Glutamatergic neuron (in vitro differentiated cells): ENCODE measurements around the gene TNFAIP3. TPM values are rescaled to one million over a fixed set of nuclear protein-coding genes. Genes with fewer than 3 reads are reported as not detected.

Experiments
- DNase-seq: peaks from one replicate; pipeline ENCODE4 v3.0.0; 2022
- H3K27ac Mint-ChIP-seq: one replicate; pipeline ENCODE4 v1.8.0; 2020; ENCODE audit warnings: mild to moderate bottlenecking, mixed read lengths, inconsistent platforms; ENCODE audit not compliant: unreplicated experiment
- H3K27me3 Mint-ChIP-seq: one replicate; pipeline ENCODE4 v1.8.0; 2020; ENCODE audit warnings: mild to moderate bottlenecking, moderate library complexity, mixed read lengths, inconsistent platforms; ENCODE audit not compliant: unreplicated experiment
- H3K36me3 Mint-ChIP-seq: one replicate; pipeline ENCODE4 v1.8.0; 2020; ENCODE audit warnings: mild to moderate bottlenecking, mixed read lengths, inconsistent platforms; ENCODE audit not compliant: unreplicated experiment
- H3K4me1 Mint-ChIP-seq: one replicate; pipeline ENCODE4 v1.8.0; 2020; ENCODE audit warnings: mild to moderate bottlenecking, low read depth, mixed read lengths, inconsistent platforms; ENCODE audit not compliant: unreplicated experiment
- H3K4me3 Mint-ChIP-seq: one replicate; pipeline ENCODE4 v1.8.0; 2020; ENCODE audit warnings: mild to moderate bottlenecking, mixed read lengths, inconsistent platforms; ENCODE audit not compliant: unreplicated experiment
- H3K9me3 Mint-ChIP-seq: one replicate; pipeline ENCODE4 v1.8.0; 2020; ENCODE audit warnings: mild to moderate bottlenecking, moderate library complexity, mixed read lengths, inconsistent platforms; ENCODE audit not compliant: unreplicated experiment
- total RNA-seq: library from RNA; stranded (reverse); fragmentation: NEBNext Ultra II Directional; extraction: Animal tissue kit (Norgen Biotek cat#: 25700); gene quantifications from one replicate; pipeline ENCODE4 v1.2.1, GENCODE V29; 2021; ENCODE audit not compliant: unreplicated experiment
- TF ChIP-seq, protein P1 (sequence below): fragments of 200-600 bp; sonication (generic); IDR thresholded peaks from one replicate; pipeline ENCODE4 v1.5.0; 2021; ENCODE audit not compliant: partially characterized antibody, unreplicated experiment

Gene TNFAIP3
- total RNA-seq, 1 donor from 2014 or later = 2.2 TPM

- no peaks in the 10 kb centered on the region for H3K36me3 Mint-ChIP-seq
- H3K27me3 Mint-ChIP-seq = no peaks in the 10 kb centered on the region
- no peak overlapping the region for H3K4me3 Mint-ChIP-seq
- H3K9me3 Mint-ChIP-seq = no peaks in the 10 kb centered on the region
- DNase-seq = no peak
- no peaks in the 10 kb centered on the region for H3K4me1 Mint-ChIP-seq
- no peak overlapping the region for H3K27ac Mint-ChIP-seq
- TF ChIP-seq, protein P1, sequence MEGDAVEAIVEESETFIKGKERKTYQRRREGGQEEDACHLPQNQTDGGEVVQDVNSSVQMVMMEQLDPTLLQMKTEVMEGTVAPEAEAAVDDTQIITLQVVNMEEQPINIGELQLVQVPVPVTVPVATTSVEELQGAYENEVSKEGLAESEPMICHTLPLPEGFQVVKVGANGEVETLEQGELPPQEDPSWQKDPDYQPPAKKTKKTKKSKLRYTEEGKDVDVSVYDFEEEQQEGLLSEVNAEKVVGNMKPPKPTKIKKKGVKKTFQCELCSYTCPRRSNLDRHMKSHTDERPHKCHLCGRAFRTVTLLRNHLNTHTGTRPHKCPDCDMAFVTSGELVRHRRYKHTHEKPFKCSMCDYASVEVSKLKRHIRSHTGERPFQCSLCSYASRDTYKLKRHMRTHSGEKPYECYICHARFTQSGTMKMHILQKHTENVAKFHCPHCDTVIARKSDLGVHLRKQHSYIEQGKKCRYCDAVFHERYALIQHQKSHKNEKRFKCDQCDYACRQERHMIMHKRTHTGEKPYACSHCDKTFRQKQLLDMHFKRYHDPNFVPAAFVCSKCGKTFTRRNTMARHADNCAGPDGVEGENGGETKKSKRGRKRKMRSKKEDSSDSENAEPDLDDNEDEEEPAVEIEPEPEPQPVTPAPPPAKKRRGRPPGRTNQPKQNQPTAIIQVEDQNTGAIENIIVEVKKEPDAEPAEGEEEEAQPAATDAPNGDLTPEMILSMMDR = no peak
Measured at GRCh38 chr6:137849181-137849980, 17.7 kb upstream of the TNFAIP3 start.

DNA sequence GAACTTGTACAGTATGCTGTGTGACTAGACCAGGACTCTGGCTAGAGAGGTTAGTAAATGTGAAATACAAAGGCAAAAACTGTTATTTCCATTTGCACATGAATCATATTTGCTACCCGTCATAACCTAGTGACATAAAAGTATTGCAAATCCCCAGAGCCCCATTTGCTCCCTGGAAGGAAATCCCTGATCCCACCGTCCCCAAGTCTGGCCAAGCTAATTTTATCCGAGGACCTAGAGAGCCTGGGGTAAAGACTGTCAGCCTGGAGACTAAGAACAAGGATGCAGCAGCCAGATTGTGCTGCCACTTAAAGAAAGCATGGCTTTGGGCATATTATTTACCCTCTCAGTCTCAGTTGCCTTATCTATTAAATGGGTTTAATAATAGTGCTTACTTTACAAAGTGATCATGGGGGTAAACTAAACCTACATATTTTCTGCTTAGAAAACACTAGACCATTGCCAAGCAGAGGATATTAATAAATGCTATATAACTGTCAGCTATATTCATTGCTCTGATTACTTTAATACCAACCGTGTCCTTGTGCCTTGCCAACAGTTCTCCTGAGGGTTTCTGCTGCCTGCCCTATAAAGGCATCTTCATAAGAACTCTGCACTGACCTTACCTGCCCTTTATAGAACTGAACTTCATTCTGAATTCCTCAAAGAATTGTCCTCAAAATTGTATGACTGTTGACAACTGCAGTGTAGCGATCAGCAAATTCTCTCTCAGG, 16.9 kb upstream of the TNFAIP3 start:
- Mint-ChIP-seq H3K4me3 (no peak overlapping the region), H3K27me3 (no peaks in the 10 kb centered on the region), H3K36me3 (no peaks in the 10 kb centered on the region), H3K9me3 (no peaks in the 10 kb centered on the region), H3K27ac (no peak overlapping the region), H3K4me1 (no peaks in the 10 kb centered on the region)
- no peak for DNase-seq
- TF ChIP-seq, protein P1 = no peak

- H3K9me3 Mint-ChIP-seq = no peaks in the 10 kb centered on the region
- no peaks in the 10 kb centered on the region for H3K27me3 Mint-ChIP-seq
Measured at GRCh38 chr6:137850816-137851602, 16.1 kb upstream of the TNFAIP3 start.

DNA sequence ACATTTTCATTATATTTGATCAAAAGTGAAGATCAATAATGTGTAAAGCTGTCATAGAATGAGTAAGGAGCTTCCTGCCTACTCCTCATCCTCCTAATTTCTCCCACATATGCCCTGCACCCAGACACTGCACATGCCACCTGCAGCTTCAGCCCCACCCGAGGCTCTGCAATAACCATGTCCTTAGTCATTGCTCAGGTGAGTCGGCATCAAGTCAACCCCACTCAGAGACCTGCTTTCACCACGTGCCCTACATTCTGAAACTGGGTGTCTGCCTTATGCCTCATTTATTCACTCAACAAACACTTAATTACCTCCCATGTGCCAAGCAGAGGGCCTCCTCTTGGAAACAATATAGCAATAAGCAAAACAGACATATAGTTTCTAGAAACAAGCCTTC, 15.4 kb upstream of the TNFAIP3 start:
- no peaks in the 10 kb centered on the region for H3K4me1 Mint-ChIP-seq
- DNase-seq = no peak
- H3K27ac Mint-ChIP-seq = no peak overlapping the region
- TF ChIP-seq, protein P1 = no peak
- no peaks in the 10 kb centered on the region for H3K36me3 Mint-ChIP-seq
- no peak overlapping the region for H3K4me3 Mint-ChIP-seq
- no peaks in the 10 kb centered on the region for H3K9me3 Mint-ChIP-seq
- no peaks in the 10 kb centered on the region for H3K27me3 Mint-ChIP-seq

More at GRCh38 chr6:137850816-137851602, 16.1 kb upstream of the TNFAIP3 start:
- no peak overlapping the region for H3K4me3 Mint-ChIP-seq
- TF ChIP-seq, protein P1 = no peak
- no peaks in the 10 kb centered on the region for H3K36me3 Mint-ChIP-seq
- DNase-seq = no peak
- H3K4me1 Mint-ChIP-seq = no peaks in the 10 kb centered on the region
- H3K27ac Mint-ChIP-seq = no peak overlapping the region
